Smooth muscle cell (in vitro differentiated cells): ENCODE data around the gene SNRPB2. TPM values are rescaled to one million over a fixed set of nuclear protein-coding genes. Genes with fewer than 3 reads are reported as not detected.
A peak's percentile ranks its signal among the peaks of the same experiment; 100 is the strongest.

ENCODE experiments used
- DNase-seq: peaks from one replicate; lab custom pipeline; 2025; ENCODE audit not compliant: unreplicated experiment; lab: John Stamatoyannopoulos, UW
- H2AFZ ChIP-seq: fragments of 200-600 bp; sonication (generic); 2 replicates; pipeline ENCODE4 v1.6.0; 2016; ENCODE audit warnings: antibody characterized with exemption, low read depth, mild to moderate bottlenecking
- H3F3A ChIP-seq: fragments of 200-600 bp; sonication (generic); 2 replicates; pipeline ENCODE4 v1.6.0; 2017; ENCODE audit warnings: antibody characterized with exemption, low read depth
- H3K27ac ChIP-seq: fragments of 200-600 bp; sonication (generic); 2 replicates; pipeline ENCODE4 v1.5.1; 2016; ENCODE audit warnings: low read depth, mild to moderate bottlenecking
- H3K27me3 ChIP-seq: fragments of 200-600 bp; sonication (generic); 2 replicates; pipeline ENCODE4 v1.6.1; 2016; ENCODE audit warnings: low read depth, mild to moderate bottlenecking
- H3K36me3 ChIP-seq: fragments of 200-600 bp; sonication (generic); 2 replicates; pipeline ENCODE4 v1.5.1; 2016; ENCODE audit warnings: low read depth
- H3K4me1 ChIP-seq: fragments of 200-600 bp; sonication (generic); 2 replicates; pipeline ENCODE4 v1.5.1; 2016; ENCODE audit warnings: low read depth
- H3K4me2 ChIP-seq: fragments of 200-600 bp; sonication (generic); 2 replicates; pipeline ENCODE4 v1.6.0; 2016; ENCODE audit warnings: mild to moderate bottlenecking
- H3K4me3 ChIP-seq: fragments of 200-600 bp; sonication (generic); 2 replicates; pipeline ENCODE4 v1.5.1; 2016; ENCODE audit warnings: mild to moderate bottlenecking
- H3K79me2 ChIP-seq: fragments of 200-600 bp; sonication (generic); 2 replicates; pipeline ENCODE4 v1.6.0; 2016; ENCODE audit warnings: low read depth, mild to moderate bottlenecking
- H3K9ac ChIP-seq: fragments of 200-600 bp; sonication (generic); 2 replicates; pipeline ENCODE4 v1.6.0; 2016; ENCODE audit warnings: low read depth
- H3K9me3 ChIP-seq: fragments of 200-600 bp; sonication (generic); replicated peaks from 2 replicates; pipeline ENCODE4 v1.5.1; 2016; ENCODE audit warnings: low read depth
- H4K20me1 ChIP-seq: fragments of 200-600 bp; sonication (generic); 2 replicates; pipeline ENCODE4 v1.6.0; 2016; ENCODE audit warnings: low read depth
- WGBS: methylation state at CpG from one replicate; pipeline ENCODE4 v1.1.7; 2016; ENCODE audit warnings: low lambda C conversion rate; 5-methylcytosine and 5-hydroxymethylcytosine counted together
- polyA plus RNA-seq: library from polyadenylated mRNA; unstranded; fragments of >200 nt; fragmentation: Nextera tagmentation; extraction: Ambion mirVana; gene quantifications from 2 replicates; pipeline ENCODE4 v1.2.1, GENCODE V29; 2016
- total RNA-seq: library from RNA; depleted of rRNA; stranded (reverse); fragments of >200 nt; gene quantifications from 2 replicates; pipeline ENCODE4 v1.2.3, GENCODE V29; 2014
- TF ChIP-seq, protein P1 (sequence below): fragments of 200-600 bp; sonication (generic); IDR thresholded peaks from 2 replicates; pipeline ENCODE4 v1.5.1; 2017; ENCODE audit warnings: borderline replicate concordance, mild to moderate bottlenecking, antibody characterized with exemption; ENCODE audit not compliant: insufficient read depth, poor library complexity, severe bottlenecking

Gene SNRPB2
- 68.4 and 87.6 TPM in 2 replicates for total RNA-seq
- 90.6 and 105 TPM in 2 replicates for polyA plus RNA-seq

DNA sequence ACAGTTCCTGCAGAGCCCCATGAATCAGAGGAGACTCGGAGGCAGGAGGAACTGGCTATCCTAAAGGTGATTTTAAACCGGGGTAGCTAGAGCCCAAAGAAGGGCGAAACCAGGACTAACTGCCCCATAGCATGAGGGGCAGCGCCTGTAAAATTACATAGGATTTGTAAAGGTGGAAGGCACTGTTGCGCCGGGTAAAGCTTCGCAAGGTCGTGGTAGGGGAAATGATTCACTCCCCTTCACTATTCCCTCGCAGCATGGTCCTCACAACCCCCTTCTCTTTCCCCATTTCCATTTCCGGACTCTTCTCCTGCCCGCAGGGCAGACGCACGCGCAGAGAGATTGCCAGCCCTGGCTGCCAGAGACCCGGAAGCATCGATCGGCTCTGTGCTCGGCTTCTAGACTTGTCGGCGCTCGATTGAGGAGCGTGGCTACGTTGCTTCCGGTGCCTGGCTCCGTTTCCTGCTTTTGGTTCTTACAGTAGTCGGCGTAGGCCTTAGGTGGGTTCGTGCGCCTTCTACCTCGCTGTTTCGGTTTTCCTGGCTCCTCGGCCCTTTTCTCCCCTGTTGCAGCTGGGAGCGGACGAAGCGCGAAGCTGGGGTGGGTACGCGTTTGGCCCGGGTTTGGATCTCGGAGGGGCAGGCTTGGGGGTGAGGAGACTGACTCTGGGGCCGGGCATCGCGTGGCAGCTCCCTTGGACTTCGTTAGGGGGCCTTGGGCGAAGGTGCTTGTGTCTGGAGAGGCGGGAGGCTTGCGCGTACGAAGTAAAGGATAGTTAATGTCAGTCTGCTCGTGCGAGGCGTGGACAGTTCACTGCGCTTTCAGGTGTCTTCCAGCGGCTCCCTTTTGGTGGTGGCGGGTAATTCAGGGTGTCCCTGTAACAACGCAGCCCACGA is at the start of gene SNRPB2:
SNRPB2 (plus strand) TSS at position 462 of the 896 bp plus-strand sequence. CDS start 1,677 bp downstream, outside the sequence.
- Histone ChIP-seq H3K4me3 (peak within 1 kb of the TSS; percentile 89), H3K79me2 (peaks cover 38% of the 10 kb centered on the region), H3K4me1 (peaks cover 10% of the 10 kb centered on the region), H4K20me1 (no peaks in the 10 kb centered on the region), H3K4me2 (peak within 1 kb of the TSS; percentile 92), H3K27ac (peak within 1 kb of the TSS; percentile 88), H2AFZ (peak within 1 kb of the TSS; percentile 92), H3K27me3 (peaks cover 34% of the 10 kb centered on the region), H3K9ac (peak within 1 kb of the TSS; percentile 97), H3F3A (no peaks in the 10 kb centered on the region), H3K36me3 (peaks cover 7% of the 10 kb centered on the region), H3K9me3 (no peaks in the 10 kb centered on the region)
- peak; percentile 56 for DNase-seq
- TF ChIP-seq, protein P1, sequence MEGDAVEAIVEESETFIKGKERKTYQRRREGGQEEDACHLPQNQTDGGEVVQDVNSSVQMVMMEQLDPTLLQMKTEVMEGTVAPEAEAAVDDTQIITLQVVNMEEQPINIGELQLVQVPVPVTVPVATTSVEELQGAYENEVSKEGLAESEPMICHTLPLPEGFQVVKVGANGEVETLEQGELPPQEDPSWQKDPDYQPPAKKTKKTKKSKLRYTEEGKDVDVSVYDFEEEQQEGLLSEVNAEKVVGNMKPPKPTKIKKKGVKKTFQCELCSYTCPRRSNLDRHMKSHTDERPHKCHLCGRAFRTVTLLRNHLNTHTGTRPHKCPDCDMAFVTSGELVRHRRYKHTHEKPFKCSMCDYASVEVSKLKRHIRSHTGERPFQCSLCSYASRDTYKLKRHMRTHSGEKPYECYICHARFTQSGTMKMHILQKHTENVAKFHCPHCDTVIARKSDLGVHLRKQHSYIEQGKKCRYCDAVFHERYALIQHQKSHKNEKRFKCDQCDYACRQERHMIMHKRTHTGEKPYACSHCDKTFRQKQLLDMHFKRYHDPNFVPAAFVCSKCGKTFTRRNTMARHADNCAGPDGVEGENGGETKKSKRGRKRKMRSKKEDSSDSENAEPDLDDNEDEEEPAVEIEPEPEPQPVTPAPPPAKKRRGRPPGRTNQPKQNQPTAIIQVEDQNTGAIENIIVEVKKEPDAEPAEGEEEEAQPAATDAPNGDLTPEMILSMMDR = no peak
- WGBS = 5% methylated on average over 53 of the region's 57 CpGs

DNA sequence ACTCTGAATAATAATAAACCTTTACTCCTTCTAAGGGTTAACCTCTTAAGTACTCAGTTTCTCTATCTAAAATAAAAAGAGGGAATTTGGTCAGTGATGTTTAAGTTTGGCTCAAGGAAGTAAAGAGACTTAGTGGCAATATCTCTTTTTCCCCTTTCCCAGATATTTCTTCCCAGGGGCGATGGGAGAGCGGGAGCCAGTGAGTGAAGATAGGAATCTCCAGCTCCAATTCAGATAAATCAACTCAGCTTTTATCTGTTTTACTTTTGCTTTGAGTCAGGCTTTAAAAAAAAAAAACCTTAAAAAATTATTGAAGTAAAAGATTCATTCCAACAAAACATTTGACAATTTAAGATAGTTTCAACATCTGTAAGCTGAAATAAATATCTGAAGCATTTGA is 45.4 kb upstream of the SNRPB2 start:
- Histone ChIP-seq H3K9ac (no peak overlapping the region), H4K20me1 (no peaks in the 10 kb centered on the region), H3K27ac (no peak overlapping the region), H3K9me3 (no peaks in the 10 kb centered on the region), H2AFZ (no peak overlapping the region), H3F3A (no peaks in the 10 kb centered on the region), H3K36me3 (no peaks in the 10 kb centered on the region), H3K4me3 (no peak overlapping the region), H3K79me2 (no peaks in the 10 kb centered on the region), H3K4me1 (no peaks in the 10 kb centered on the region), H3K27me3 (no peaks in the 10 kb centered on the region), H3K4me2 (no peak overlapping the region)
- whole genome bisulfite sequencing = 97% methylated on average over 2 of the region's 2 CpGs
- DNase-seq = no peak
- TF ChIP-seq, protein P1 = no peak

DNA sequence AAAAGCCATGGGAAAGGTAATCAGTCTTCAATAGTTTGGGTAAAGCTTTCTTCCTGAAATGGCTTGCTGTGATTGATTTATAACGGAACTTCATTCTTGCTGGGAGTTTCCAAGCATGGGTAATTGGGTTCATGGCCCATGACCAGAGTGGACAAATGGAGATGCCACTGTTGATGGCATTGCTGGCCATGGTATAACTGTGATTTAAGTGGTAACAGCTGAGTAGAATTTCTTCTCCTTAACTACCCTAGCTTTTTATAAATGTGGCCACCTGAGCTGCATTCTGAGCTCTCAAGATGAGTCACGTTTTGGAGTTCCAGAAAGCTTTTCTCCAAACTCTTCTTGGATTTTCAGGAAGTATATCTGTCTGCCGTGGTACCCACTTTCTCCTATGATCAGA is 39.9 kb upstream of the SNRPB2 start:
- Histone ChIP-seq H3K27me3 (no peaks in the 10 kb centered on the region), H3K4me1 (no peaks in the 10 kb centered on the region), H3K36me3 (no peaks in the 10 kb centered on the region), H3K9ac (no peak overlapping the region), H4K20me1 (no peaks in the 10 kb centered on the region), H3K27ac (no peak overlapping the region), H3F3A (no peaks in the 10 kb centered on the region), H3K4me2 (no peak overlapping the region), H2AFZ (no peak overlapping the region), H3K9me3 (no peaks in the 10 kb centered on the region), H3K4me3 (no peak overlapping the region), H3K79me2 (no peaks in the 10 kb centered on the region)
- WGBS = 82% methylated on average over 3 of the region's 3 CpGs
- no peak for DNase-seq
- TF ChIP-seq, protein P1 = no peak
